WTC11 (cell line): Measurements from ENCODE around the gene CLEC20A.

Source experiments
- CTCF ChIP-seq: fragments of 200-600 bp; IDR thresholded peaks from 2 replicates; pipeline ENCODE4 v1.8.0; 2022; ENCODE audit warnings: antibody characterized with exemption
- KAT7 ChIP-seq: sonication (generic); formaldehyde crosslinking; IDR thresholded peaks from 2 replicates; pipeline ENCODE4 v1.8.1; 2023; ENCODE audit warnings: missing genetic modification reagents, mild to moderate bottlenecking, borderline replicate concordance
- MAX ChIP-seq: sonication (generic); formaldehyde crosslinking; IDR thresholded peaks from 2 replicates; pipeline ENCODE4 v1.8.0; 2022; ENCODE audit warnings: mild to moderate bottlenecking, missing genetic modification reagents
- NR2C2 ChIP-seq: sonication (generic); formaldehyde crosslinking; IDR thresholded peaks from 2 replicates; pipeline ENCODE4 v1.8.0; 2022; ENCODE audit warnings: mild to moderate bottlenecking, missing genetic modification reagents
- SMAD4 ChIP-seq: sonication (generic); formaldehyde crosslinking; IDR thresholded peaks from 2 replicates; pipeline ENCODE4 v1.8.0; 2022; ENCODE audit warnings: mild to moderate bottlenecking, missing genetic modification reagents
- SP1 ChIP-seq: sonication (generic); formaldehyde crosslinking; conservative IDR thresholded peaks from 2 replicates; pipeline ENCODE4 v1.8.1; 2022; ENCODE audit warnings: missing genetic modification reagents
- ZNF121 ChIP-seq: sonication (generic); formaldehyde crosslinking; IDR thresholded peaks from 2 replicates; pipeline ENCODE4 v1.8.0; 2023; ENCODE audit warnings: missing genetic modification reagents
- ZNF232 ChIP-seq: sonication (generic); formaldehyde crosslinking; IDR thresholded peaks from 2 replicates; pipeline ENCODE4 v1.8.0; 2022; ENCODE audit warnings: mild to moderate bottlenecking, missing genetic modification reagents
- ZNF317 ChIP-seq: sonication (generic); formaldehyde crosslinking; IDR thresholded peaks from 2 replicates; pipeline ENCODE4 v1.8.1; 2023; ENCODE audit warnings: low read depth, mild to moderate bottlenecking, moderate library complexity, missing genetic modification reagents, borderline replicate concordance
- ZNF416 ChIP-seq: fragments of 250-450 bp; sonication (Bioruptor Pico); IDR thresholded peaks from 2 replicates; pipeline ENCODE4 v1.9.0; 2021; ENCODE audit warnings: mild to moderate bottlenecking, inconsistent platforms

- TF ChIP-seq CTCF (no peak), ZNF416 (CRISPR knock-in tag) (no peak), SP1 (CRISPR knock-in tag) (no peak), NR2C2 (CRISPR knock-in tag) (no peak), ZNF232 (CRISPR knock-in tag) (no peak), ZNF317 (no peak), KAT7 (CRISPR knock-in tag) (no peak), ZNF121 (CRISPR knock-in tag) (no peak), MAX (no peak), SMAD4 (no peak)
These were observed 4.3 kb upstream of the CLEC20A start for GRCh38 chr1:178500936-178501554.
